ENCODE results near the gene NECTIN1. TPM values are rescaled to one million over a fixed set of nuclear protein-coding genes. Genes with fewer than 3 reads are reported as not detected.
A peak's percentile ranks its signal among the peaks of the same experiment; 100 is the strongest.

NECTIN1 gene
- total RNA-seq, 1 donor, result 5.8 TPM

GRCh38 chr11:119744577-119744976 is 15.6 kb upstream of the NECTIN1 start:
- Histone ChIP-seq H3K36me3 (ENCODE audit: insufficient read depth, low read length) (no peaks in the 10 kb centered on the region), H3K4me2 (ENCODE audit: insufficient read depth, low read length) (no peak overlapping the region), H3K27me3 (ENCODE audit: insufficient read depth, low read length) (peaks cover 44% of the 10 kb centered on the region), H3K4me3 (ENCODE audit: insufficient read depth, low read length) (no peak overlapping the region), H4K20me1 (ENCODE audit: insufficient read depth, low read length) (no peaks in the 10 kb centered on the region), H3K27ac (ENCODE audit: low read depth, low read length) (no peak overlapping the region), H3K9me3 (ENCODE audit: low read depth, low read length) (no peaks in the 10 kb centered on the region), H3K79me2 (ENCODE audit: insufficient read depth, low read length) (no peaks in the 10 kb centered on the region), H3K4me1 (ENCODE audit: insufficient read depth, low read length) (no peaks in the 10 kb centered on the region), H2AFZ (ENCODE audit: low read length) (no peak overlapping the region)
- TF ChIP-seq CTCF (IDR thresholded peaks at IDR 0.05; ENCODE audit: extremely low read depth, low read depth, low read length), result no peak
- DNase-seq (ENCODE audit: insufficient read length, low spot score, missing footprints), result peak; percentile 47

- DNase-seq (ENCODE audit: insufficient read length, low spot score, missing footprints), result no peak
- Histone ChIP-seq H3K4me2 (ENCODE audit: insufficient read depth, low read length) (no peak overlapping the region), H3K9me3 (ENCODE audit: low read depth, low read length) (no peaks in the 10 kb centered on the region), H3K4me3 (ENCODE audit: insufficient read depth, low read length) (no peak overlapping the region), H3K4me1 (ENCODE audit: insufficient read depth, low read length) (no peaks in the 10 kb centered on the region), H3K27me3 (ENCODE audit: insufficient read depth, low read length) (peaks cover 51% of the 10 kb centered on the region), H3K27ac (ENCODE audit: low read depth, low read length) (no peak overlapping the region), H3K79me2 (ENCODE audit: insufficient read depth, low read length) (no peaks in the 10 kb centered on the region), H2AFZ (ENCODE audit: low read length) (no peak overlapping the region), H4K20me1 (ENCODE audit: insufficient read depth, low read length) (no peaks in the 10 kb centered on the region), H3K36me3 (ENCODE audit: insufficient read depth, low read length) (no peaks in the 10 kb centered on the region)
- TF ChIP-seq CTCF (IDR thresholded peaks at IDR 0.05; ENCODE audit: extremely low read depth, low read depth, low read length), result no peak
Measured at GRCh38 chr11:119743006-119743405, 14.0 kb upstream of the NECTIN1 start.

GRCh38 chr11:119742263-119742861 is 13.4 kb upstream of the NECTIN1 start:
- H3K9me3 ChIP-seq (ENCODE audit: low read depth, low read length), result no peaks in the 10 kb centered on the region
- no peak for TF ChIP-seq CTCF (IDR thresholded peaks at IDR 0.05; ENCODE audit: extremely low read depth, low read depth, low read length)
- no peak overlapping the region for H3K4me3 ChIP-seq (ENCODE audit: insufficient read depth, low read length)
- H3K4me1 ChIP-seq (ENCODE audit: insufficient read depth, low read length), result no peaks in the 10 kb centered on the region
- no peak overlapping the region for H3K27ac ChIP-seq (ENCODE audit: low read depth, low read length)
- H3K4me2 ChIP-seq (ENCODE audit: insufficient read depth, low read length), result no peak overlapping the region
- peaks cover 52% of the 10 kb centered on the region for H3K27me3 ChIP-seq (ENCODE audit: insufficient read depth, low read length)
- H3K36me3 ChIP-seq (ENCODE audit: insufficient read depth, low read length), result no peaks in the 10 kb centered on the region
- DNase-seq (ENCODE audit: insufficient read length, low spot score, missing footprints), result no peak
- no peaks in the 10 kb centered on the region for H4K20me1 ChIP-seq (ENCODE audit: insufficient read depth, low read length)
- H3K79me2 ChIP-seq (ENCODE audit: insufficient read depth, low read length), result no peaks in the 10 kb centered on the region
- H2AFZ ChIP-seq (ENCODE audit: low read length), result no peak overlapping the region

- no peaks in the 10 kb centered on the region for H3K4me1 ChIP-seq (ENCODE audit: insufficient read depth, low read length)
- H3K27ac ChIP-seq (ENCODE audit: low read depth, low read length), result no peak overlapping the region
- H3K4me3 ChIP-seq (ENCODE audit: insufficient read depth, low read length), result no peak overlapping the region
- H3K79me2 ChIP-seq (ENCODE audit: insufficient read depth, low read length), result no peaks in the 10 kb centered on the region
- no peak overlapping the region for H3K4me2 ChIP-seq (ENCODE audit: insufficient read depth, low read length)
- H3K9me3 ChIP-seq (ENCODE audit: low read depth, low read length), result no peaks in the 10 kb centered on the region
- H2AFZ ChIP-seq (ENCODE audit: low read length), result no peak overlapping the region
- no peaks in the 10 kb centered on the region for H4K20me1 ChIP-seq (ENCODE audit: insufficient read depth, low read length)
- no peaks in the 10 kb centered on the region for H3K36me3 ChIP-seq (ENCODE audit: insufficient read depth, low read length)
- DNase-seq (ENCODE audit: insufficient read length, low spot score, missing footprints), result peak; percentile 96
- peak; percentile 66 for TF ChIP-seq CTCF (IDR thresholded peaks at IDR 0.05; ENCODE audit: extremely low read depth, low read depth, low read length)
- H3K27me3 ChIP-seq (ENCODE audit: insufficient read depth, low read length), result peaks cover 52% of the 10 kb centered on the region
Measured at GRCh38 chr11:119741369-119742262, 12.6 kb upstream of the NECTIN1 start.
